GM12878 (cell line): Measurements from ENCODE around the gene CHDH. TPM values are rescaled to one million over a fixed set of nuclear protein-coding genes. Genes with fewer than 3 reads are reported as not detected.

Source experiments
- ASH2L ChIP-seq: fragments of 300-600, 200-600 bp; sonication (generic); IDR thresholded peaks from 2 replicates; pipeline ENCODE4 v1.6.1; 2017; ENCODE audit warnings: low read depth, mild to moderate bottlenecking, borderline replicate concordance
- TCF7 ChIP-seq: IDR thresholded peaks from 2 replicates; pipeline ENCODE4 v1.6.1; 2014; ENCODE audit warnings: antibody characterized with exemption, borderline replicate concordance
- ZZZ3 ChIP-seq: IDR thresholded peaks from 2 replicates; pipeline ENCODE4 v1.6.1; 2011; ENCODE audit warnings: low read depth; ENCODE audit not compliant: control insufficient read depth, insufficient read length
- polyA plus RNA-seq, 11 experiments: library from polyadenylated mRNA; depleted of rRNA in 4 of 11; unstranded in 6 of 11; stranded (reverse) in 5 of 11; fragments of >200 nt; fragmentation: Nextera tagmentation in 4 of 11; fragmentation: Illumina TruSeq in 1 of 11; extraction: Ambion mirVana in 4 of 11; extraction: Trizol in 1 of 11; gene quantifications; 1 replicate in 1 of 11; 2 replicates in 10 of 11; pipeline versions ENCODE4 v1.2.1 to v1.2.3, GENCODE V29; 2011 to 2016; ENCODE audit warnings: inconsistent platforms in 2 of 11, missing spikeins in 2 of 11, low read depth in 1 of 11
- total RNA-seq, 4 experiments: library from RNA; depleted of rRNA in 3 of 4; stranded (reverse); fragments of >200 nt in 3 of 4; fragmentation: Illumina TruSeq in 1 of 4; extraction: Trizol in 1 of 4; gene quantifications; 2 replicates each; pipeline versions ENCODE4 v1.2.1 to v1.2.3, GENCODE V29; 2013 to 2021
- TF ChIP-seq, protein P1 (sequence below): fragments of 450-650 bp; IDR thresholded peaks from 2 replicates; pipeline ENCODE4 v1.6.1; 2017; ENCODE audit warnings: mild to moderate bottlenecking
- TF ChIP-seq, protein P2 (sequence below): fragments of 450-650 bp; IDR thresholded peaks from 2 replicates; pipeline ENCODE4 v1.6.1; 2018; ENCODE audit warnings: borderline replicate concordance, mild to moderate bottlenecking; ENCODE audit not compliant: partially characterized antibody
- TF ChIP-seq, protein P3 (sequence below): fragments of 450-650 bp; IDR thresholded peaks from 2 replicates; pipeline ENCODE4 v1.6.1; 2017; ENCODE audit warnings: mild to moderate bottlenecking, moderate library complexity

Gene CHDH
- total and polyA plus RNA-seq, 10 of the 15 experiments (the other 5 are each of a cell fraction or from before 2014, with no cell fraction given): 0.95 to 8.3 (median 2.9) TPM

DNA sequence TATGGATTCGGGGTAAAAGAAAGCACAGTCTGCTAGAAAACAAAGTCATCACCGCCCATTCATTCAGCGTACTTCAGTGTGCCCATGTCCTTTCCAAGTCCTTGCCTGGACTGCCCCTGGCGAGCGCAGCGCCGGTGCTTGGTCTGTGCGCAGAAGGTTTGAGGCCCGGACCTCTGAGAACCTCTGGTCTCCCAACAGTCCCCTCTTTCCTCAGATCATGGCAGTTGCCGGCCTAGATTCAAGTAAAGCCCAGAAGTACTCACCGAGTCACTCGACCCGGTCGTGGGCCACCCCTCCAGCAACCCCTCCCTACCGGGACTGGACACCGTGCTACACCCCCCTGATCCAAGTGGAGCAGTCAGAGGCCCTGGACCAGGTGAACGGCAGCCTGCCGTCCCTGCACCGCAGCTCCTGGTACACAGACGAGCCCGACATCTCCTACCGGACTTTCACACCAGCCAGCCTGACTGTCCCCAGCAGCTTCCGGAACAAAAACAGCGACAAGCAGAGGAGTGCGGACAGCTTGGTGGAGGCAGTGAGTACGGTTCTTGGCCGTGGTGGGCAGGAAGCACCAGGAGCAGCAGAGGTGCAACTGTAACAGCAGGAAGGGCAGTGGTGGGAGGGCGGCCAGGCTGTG lies 36.3 kb downstream of the CHDH start (continued):
- TF ChIP-seq, protein P1, sequence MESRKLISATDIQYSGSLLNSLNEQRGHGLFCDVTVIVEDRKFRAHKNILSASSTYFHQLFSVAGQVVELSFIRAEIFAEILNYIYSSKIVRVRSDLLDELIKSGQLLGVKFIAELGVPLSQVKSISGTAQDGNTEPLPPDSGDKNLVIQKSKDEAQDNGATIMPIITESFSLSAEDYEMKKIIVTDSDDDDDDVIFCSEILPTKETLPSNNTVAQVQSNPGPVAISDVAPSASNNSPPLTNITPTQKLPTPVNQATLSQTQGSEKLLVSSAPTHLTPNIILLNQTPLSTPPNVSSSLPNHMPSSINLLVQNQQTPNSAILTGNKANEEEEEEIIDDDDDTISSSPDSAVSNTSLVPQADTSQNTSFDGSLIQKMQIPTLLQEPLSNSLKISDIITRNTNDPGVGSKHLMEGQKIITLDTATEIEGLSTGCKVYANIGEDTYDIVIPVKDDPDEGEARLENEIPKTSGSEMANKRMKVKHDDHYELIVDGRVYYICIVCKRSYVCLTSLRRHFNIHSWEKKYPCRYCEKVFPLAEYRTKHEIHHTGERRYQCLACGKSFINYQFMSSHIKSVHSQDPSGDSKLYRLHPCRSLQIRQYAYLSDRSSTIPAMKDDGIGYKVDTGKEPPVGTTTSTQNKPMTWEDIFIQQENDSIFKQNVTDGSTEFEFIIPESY: no peak
- TF ChIP-seq, protein P2, sequence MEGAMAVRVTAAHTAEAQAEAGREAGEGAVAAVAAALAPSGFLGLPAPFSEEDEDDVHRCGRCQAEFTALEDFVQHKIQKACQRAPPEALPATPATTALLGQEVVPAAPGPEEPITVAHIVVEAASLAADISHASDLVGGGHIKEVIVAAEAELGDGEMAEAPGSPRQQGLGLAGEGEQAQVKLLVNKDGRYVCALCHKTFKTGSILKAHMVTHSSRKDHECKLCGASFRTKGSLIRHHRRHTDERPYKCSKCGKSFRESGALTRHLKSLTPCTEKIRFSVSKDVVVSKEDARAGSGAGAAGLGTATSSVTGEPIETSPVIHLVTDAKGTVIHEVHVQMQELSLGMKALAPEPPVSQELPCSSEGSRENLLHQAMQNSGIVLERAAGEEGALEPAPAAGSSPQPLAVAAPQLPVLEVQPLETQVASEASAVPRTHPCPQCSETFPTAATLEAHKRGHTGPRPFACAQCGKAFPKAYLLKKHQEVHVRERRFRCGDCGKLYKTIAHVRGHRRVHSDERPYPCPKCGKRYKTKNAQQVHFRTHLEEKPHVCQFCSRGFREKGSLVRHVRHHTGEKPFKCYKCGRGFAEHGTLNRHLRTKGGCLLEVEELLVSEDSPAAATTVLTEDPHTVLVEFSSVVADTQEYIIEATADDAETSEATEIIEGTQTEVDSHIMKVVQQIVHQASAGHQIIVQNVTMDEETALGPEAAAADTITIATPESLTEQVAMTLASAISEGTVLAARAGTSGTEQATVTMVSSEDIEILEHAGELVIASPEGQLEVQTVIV: no peak
- TF ChIP-seq, protein P3, sequence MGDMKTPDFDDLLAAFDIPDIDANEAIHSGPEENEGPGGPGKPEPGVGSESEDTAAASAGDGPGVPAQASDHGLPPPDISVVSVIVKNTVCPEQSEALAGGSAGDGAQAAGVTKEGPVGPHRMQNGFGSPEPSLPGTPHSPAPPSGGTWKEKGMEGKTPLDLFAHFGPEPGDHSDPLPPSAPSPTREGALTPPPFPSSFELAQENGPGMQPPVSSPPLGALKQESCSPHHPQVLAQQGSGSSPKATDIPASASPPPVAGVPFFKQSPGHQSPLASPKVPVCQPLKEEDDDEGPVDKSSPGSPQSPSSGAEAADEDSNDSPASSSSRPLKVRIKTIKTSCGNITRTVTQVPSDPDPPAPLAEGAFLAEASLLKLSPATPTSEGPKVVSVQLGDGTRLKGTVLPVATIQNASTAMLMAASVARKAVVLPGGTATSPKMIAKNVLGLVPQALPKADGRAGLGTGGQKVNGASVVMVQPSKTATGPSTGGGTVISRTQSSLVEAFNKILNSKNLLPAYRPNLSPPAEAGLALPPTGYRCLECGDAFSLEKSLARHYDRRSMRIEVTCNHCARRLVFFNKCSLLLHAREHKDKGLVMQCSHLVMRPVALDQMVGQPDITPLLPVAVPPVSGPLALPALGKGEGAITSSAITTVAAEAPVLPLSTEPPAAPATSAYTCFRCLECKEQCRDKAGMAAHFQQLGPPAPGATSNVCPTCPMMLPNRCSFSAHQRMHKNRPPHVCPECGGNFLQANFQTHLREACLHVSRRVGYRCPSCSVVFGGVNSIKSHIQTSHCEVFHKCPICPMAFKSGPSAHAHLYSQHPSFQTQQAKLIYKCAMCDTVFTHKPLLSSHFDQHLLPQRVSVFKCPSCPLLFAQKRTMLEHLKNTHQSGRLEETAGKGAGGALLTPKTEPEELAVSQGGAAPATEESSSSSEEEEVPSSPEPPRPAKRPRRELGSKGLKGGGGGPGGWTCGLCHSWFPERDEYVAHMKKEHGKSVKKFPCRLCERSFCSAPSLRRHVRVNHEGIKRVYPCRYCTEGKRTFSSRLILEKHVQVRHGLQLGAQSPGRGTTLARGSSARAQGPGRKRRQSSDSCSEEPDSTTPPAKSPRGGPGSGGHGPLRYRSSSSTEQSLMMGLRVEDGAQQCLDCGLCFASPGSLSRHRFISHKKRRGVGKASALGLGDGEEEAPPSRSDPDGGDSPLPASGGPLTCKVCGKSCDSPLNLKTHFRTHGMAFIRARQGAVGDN: no peak
- TF ChIP-seq TCF7 (no peak), ZZZ3 (no peak), ASH2L (no peak)
